Mucosa of stomach (tissue), 1 donor: ENCODE measurements around the gene ARHGAP22.

Experiments
- H3K27me3 ChIP-seq: one replicate; pipeline ENCODE4 v1.7.0; 2013; ENCODE audit warnings: mild to moderate bottlenecking, low read length; ENCODE audit not compliant: control insufficient read depth, insufficient read depth
- H3K36me3 ChIP-seq: one replicate; pipeline ENCODE4 v1.7.0; 2013; ENCODE audit warnings: low read length; ENCODE audit not compliant: control insufficient read depth, insufficient read depth
- H3K4me1 ChIP-seq: one replicate; pipeline ENCODE4 v1.7.0; 2013; ENCODE audit warnings: mild to moderate bottlenecking, low read length; ENCODE audit not compliant: control insufficient read depth, insufficient read depth
- H3K4me3 ChIP-seq: one replicate; pipeline ENCODE4 v1.7.0; 2013; ENCODE audit warnings: low read length
- H3K9ac ChIP-seq: one replicate; pipeline ENCODE4 v1.7.0; 2013; ENCODE audit warnings: mild to moderate bottlenecking, low read length, moderate library complexity
- H3K9me3 ChIP-seq: one replicate; pipeline ENCODE4 v1.7.0; 2013; ENCODE audit warnings: mild to moderate bottlenecking, low read length, moderate library complexity; ENCODE audit not compliant: control insufficient read depth
- donor health status: Pancreatic carcinoma.

The ARHGAP22 gene

GRCh38 chr10:48541144-48541795 lies 63.6 kb downstream of the ARHGAP22 start:
- no peaks in the 10 kb centered on the region for H3K27me3 ChIP-seq
- H3K36me3 ChIP-seq, result no peaks in the 10 kb centered on the region
- H3K9ac ChIP-seq, result no peak overlapping the region
- H3K4me1 ChIP-seq, result no peaks in the 10 kb centered on the region
- H3K9me3 ChIP-seq, result no peaks in the 10 kb centered on the region
- H3K4me3 ChIP-seq, result no peak overlapping the region

- Histone ChIP-seq H3K4me3 (no peak overlapping the region), H3K9me3 (no peaks in the 10 kb centered on the region), H3K4me1 (no peaks in the 10 kb centered on the region), H3K36me3 (no peaks in the 10 kb centered on the region), H3K9ac (no peak overlapping the region), H3K27me3 (no peaks in the 10 kb centered on the region)
Observed at GRCh38 chr10:48538611-48539010, 66.3 kb downstream of the ARHGAP22 start.

- Histone ChIP-seq H3K9ac (no peak overlapping the region), H3K9me3 (no peaks in the 10 kb centered on the region), H3K4me1 (no peaks in the 10 kb centered on the region), H3K4me3 (no peak overlapping the region), H3K36me3 (no peaks in the 10 kb centered on the region), H3K27me3 (no peaks in the 10 kb centered on the region)
Observed at GRCh38 chr10:48536916-48537890, 67.7 kb downstream of the ARHGAP22 start.

- Histone ChIP-seq H3K4me3 (no peak overlapping the region), H3K36me3 (no peaks in the 10 kb centered on the region), H3K9ac (no peak overlapping the region), H3K4me1 (no peaks in the 10 kb centered on the region), H3K27me3 (no peaks in the 10 kb centered on the region), H3K9me3 (no peaks in the 10 kb centered on the region)
Observed at GRCh38 chr10:48536156-48536500, 68.7 kb downstream of the ARHGAP22 start.

- Histone ChIP-seq H3K4me3 (no peak overlapping the region), H3K36me3 (no peaks in the 10 kb centered on the region), H3K4me1 (no peaks in the 10 kb centered on the region), H3K27me3 (no peaks in the 10 kb centered on the region), H3K9ac (no peak overlapping the region), H3K9me3 (no peaks in the 10 kb centered on the region)
Observed at GRCh38 chr10:48535416-48536155, 69.3 kb downstream of the ARHGAP22 start.

GRCh38 chr10:48533951-48534720 lies 70.7 kb downstream of the ARHGAP22 start:
- no peaks in the 10 kb centered on the region for H3K9me3 ChIP-seq
- no peak overlapping the region for H3K9ac ChIP-seq
- H3K4me3 ChIP-seq, result no peak overlapping the region
- no peaks in the 10 kb centered on the region for H3K36me3 ChIP-seq
- H3K27me3 ChIP-seq, result no peaks in the 10 kb centered on the region
- H3K4me1 ChIP-seq, result no peaks in the 10 kb centered on the region

GRCh38 chr10:48533540-48533939 lies 71.3 kb downstream of the ARHGAP22 start:
- no peaks in the 10 kb centered on the region for H3K9me3 ChIP-seq
- H3K4me3 ChIP-seq, result no peak overlapping the region
- no peak overlapping the region for H3K9ac ChIP-seq
- no peaks in the 10 kb centered on the region for H3K36me3 ChIP-seq
- no peaks in the 10 kb centered on the region for H3K4me1 ChIP-seq
- H3K27me3 ChIP-seq, result no peaks in the 10 kb centered on the region

- H3K4me1 ChIP-seq, result no peaks in the 10 kb centered on the region
- no peak overlapping the region for H3K9ac ChIP-seq
Observed at GRCh38 chr10:48531486-48531885, 73.4 kb downstream of the ARHGAP22 start.

GRCh38 chr10:48529331-48529730 lies 75.5 kb downstream of the ARHGAP22 start:
- Histone ChIP-seq H3K27me3 (peaks cover 13% of the 10 kb centered on the region), H3K4me1 (no peaks in the 10 kb centered on the region), H3K9ac (no peak overlapping the region), H3K9me3 (no peaks in the 10 kb centered on the region), H3K4me3 (no peak overlapping the region), H3K36me3 (no peaks in the 10 kb centered on the region)

More at GRCh38 chr10:48531486-48531885, 73.4 kb downstream of the ARHGAP22 start:
- H3K27me3 ChIP-seq, result peaks cover 5% of the 10 kb centered on the region
- H3K4me3 ChIP-seq, result no peak overlapping the region
- H3K9me3 ChIP-seq, result no peaks in the 10 kb centered on the region
- H3K36me3 ChIP-seq, result no peaks in the 10 kb centered on the region

- H3K4me3 ChIP-seq, result no peak overlapping the region
- peaks cover 6% of the 10 kb centered on the region for H3K4me1 ChIP-seq
- no peaks in the 10 kb centered on the region for H3K9me3 ChIP-seq
- H3K9ac ChIP-seq, result no peak overlapping the region
- no peaks in the 10 kb centered on the region for H3K36me3 ChIP-seq
- H3K27me3 ChIP-seq, result peaks cover 24% of the 10 kb centered on the region
Observed at GRCh38 chr10:48527756-48528155, 77.1 kb downstream of the ARHGAP22 start.

GRCh38 chr10:48526846-48527505 lies 77.9 kb downstream of the ARHGAP22 start:
- Histone ChIP-seq H3K4me3 (no peak overlapping the region), H3K27me3 (peaks cover 31% of the 10 kb centered on the region), H3K9me3 (no peaks in the 10 kb centered on the region), H3K36me3 (no peaks in the 10 kb centered on the region), H3K9ac (no peak overlapping the region), H3K4me1 (peaks cover 6% of the 10 kb centered on the region)
